Measurements from ENCODE around the gene BMPR1A. TPM values are rescaled to one million over a fixed set of nuclear protein-coding genes. Genes with fewer than 3 reads are reported as not detected.

The BMPR1A gene
- total and polyA plus RNA-seq, 9 of the 15 experiments (the other 6 are each of a cell fraction or from before 2014, with no cell fraction given): 1.6 to 17.5 (median 9.1) TPM

- no peak; the same call in 1 of the 2 replicates for TF ChIP-seq MGA (IDR thresholded peaks at IDR 0.05)
- TF ChIP-seq ELF1 (tag; IDR thresholded peaks at IDR 0.05): no peak
- no peak for TF ChIP-seq PTBP1 (IDR thresholded peaks at IDR 0.05; ENCODE audit: low read depth, low read length)
- no peak for TF ChIP-seq MECOM (CRISPR knock-in tag; IDR thresholded peaks at IDR 0.05)
- TF ChIP-seq TAF1 (IDR thresholded peaks at IDR 0.05; ENCODE audit: control insufficient read depth, extremely low read depth, insufficient read depth, low read length, severe bottlenecking): no peak
- no peak for TF ChIP-seq BRF2 (IDR thresholded peaks at IDR 0.05; ENCODE audit: borderline replicate concordance, insufficient read depth, insufficient read length)
- peak in 1 of 2 experiments; percentile 21; a peak in 1 of 4 replicates for TF ChIP-seq SRF (CRISPR knock-in tag; IDR thresholded peaks at IDR 0.05)
- TF ChIP-seq ZNF740 (CRISPR knock-in tag; IDR thresholded peaks at IDR 0.05): no peak
- TF ChIP-seq ZNF740 (tag; IDR thresholded peaks at IDR 0.05): no peak
- no peak for TF ChIP-seq ZNF140 (CRISPR knock-in tag; IDR thresholded peaks at IDR 0.05)
- no peak for TF ChIP-seq ZNF436 (CRISPR knock-in tag; IDR thresholded peaks at IDR 0.05)
- no peak for TF ChIP-seq STAT5B (CRISPR knock-in tag; IDR thresholded peaks at IDR 0.05)
- TF ChIP-seq SPI1 (IDR thresholded peaks at IDR 0.05; ENCODE audit: borderline replicate concordance, low read depth, low read length): no peak
Observed at GRCh38 chr10:86960003-86960862, 203.8 kb downstream of the BMPR1A start (continued).

All from K562 (cell line).